Uterus (tissue), 2 donors: ENCODE results near the gene MAJIN.

Experiments
- CTCF ChIP-seq, 4 experiments: fragments of 200-600 bp in 2 of 4; fragments of 450-650 bp in 2 of 4; sonication (generic) in 2 of 4; IDR thresholded peaks; one replicate each; pipeline ENCODE4 v1.5.1; 2016 to 2019; ENCODE audit warnings: antibody characterized with exemption in 4 of 4, mild to moderate bottlenecking in 2 of 4, moderate library complexity in 1 of 4
- POLR2A ChIP-seq, 2 donors: fragments of 450-650 bp; IDR thresholded peaks; one replicate each; pipeline ENCODE4 v1.6.1; 2016; ENCODE audit warnings: antibody characterized with exemption in 2 of 2, mild to moderate bottlenecking in 1 of 2, moderate library complexity in 1 of 2

DNA sequence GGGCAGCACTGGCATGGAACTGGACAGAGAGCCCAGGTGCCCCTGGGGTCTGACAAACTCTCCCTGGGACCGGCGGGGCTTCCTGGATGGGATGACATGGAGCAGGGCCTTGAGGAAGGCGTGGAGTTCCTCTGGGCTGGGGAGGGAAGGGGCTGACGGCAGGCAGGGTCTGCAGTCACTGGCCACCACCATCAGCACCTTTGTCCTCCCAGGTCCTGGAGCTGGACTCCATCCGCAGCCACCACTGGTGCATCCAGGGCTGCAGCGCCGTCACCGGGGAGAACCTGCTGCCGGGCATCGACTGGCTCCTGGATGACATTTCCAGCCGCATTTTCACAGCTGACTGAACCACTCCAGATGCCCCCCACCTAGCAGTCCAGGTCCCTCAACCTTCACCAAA lies 49.6 kb upstream of the MAJIN start:
- no peak for TF ChIP-seq CTCF (IDR thresholded peaks at IDR 0.05)
- no peak for TF ChIP-seq POLR2A (IDR thresholded peaks at IDR 0.05)
